ENCODE results near the gene NPFF. TPM values are rescaled to one million over a fixed set of nuclear protein-coding genes. Genes with fewer than 3 reads are reported as not detected.

NPFF gene
- total RNA-seq, 1 experiment from 2014 or later, result 0.59 TPM

DNA sequence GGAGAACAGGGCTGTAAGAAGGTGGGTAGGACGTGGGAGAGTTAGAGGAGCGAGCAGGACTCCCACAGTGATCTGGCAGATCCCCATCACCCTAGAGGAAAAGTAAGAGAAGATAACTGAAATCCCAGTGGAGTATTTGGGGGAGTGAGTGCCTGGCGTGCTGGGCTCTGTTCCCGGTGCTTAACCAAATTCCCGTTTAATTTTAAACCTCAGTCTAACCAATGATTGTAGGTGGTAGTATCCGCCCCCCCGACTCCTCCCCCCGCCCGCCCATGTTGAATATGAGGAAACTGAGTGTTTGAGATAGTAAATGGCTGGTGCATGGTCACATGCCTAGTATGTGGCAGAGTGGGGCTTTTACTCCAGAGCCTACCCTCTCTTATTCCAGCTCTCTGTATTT lies 5.0 kb downstream of the NPFF start:
- peaks cover 21% of the 10 kb centered on the region for H3K36me3 Mint-ChIP-seq
- DNase-seq (ENCODE audit: low spot score), result no peak
- H3K9me3 Mint-ChIP-seq, result no peaks in the 10 kb centered on the region
- ChIA-PET POLR2A (no interaction called here), CTCF (no interaction called here)
- no peak for TF ChIP-seq NR2C2 (CRISPR knock-in tag; IDR thresholded peaks at IDR 0.05)
- TF ChIP-seq, protein P1, sequence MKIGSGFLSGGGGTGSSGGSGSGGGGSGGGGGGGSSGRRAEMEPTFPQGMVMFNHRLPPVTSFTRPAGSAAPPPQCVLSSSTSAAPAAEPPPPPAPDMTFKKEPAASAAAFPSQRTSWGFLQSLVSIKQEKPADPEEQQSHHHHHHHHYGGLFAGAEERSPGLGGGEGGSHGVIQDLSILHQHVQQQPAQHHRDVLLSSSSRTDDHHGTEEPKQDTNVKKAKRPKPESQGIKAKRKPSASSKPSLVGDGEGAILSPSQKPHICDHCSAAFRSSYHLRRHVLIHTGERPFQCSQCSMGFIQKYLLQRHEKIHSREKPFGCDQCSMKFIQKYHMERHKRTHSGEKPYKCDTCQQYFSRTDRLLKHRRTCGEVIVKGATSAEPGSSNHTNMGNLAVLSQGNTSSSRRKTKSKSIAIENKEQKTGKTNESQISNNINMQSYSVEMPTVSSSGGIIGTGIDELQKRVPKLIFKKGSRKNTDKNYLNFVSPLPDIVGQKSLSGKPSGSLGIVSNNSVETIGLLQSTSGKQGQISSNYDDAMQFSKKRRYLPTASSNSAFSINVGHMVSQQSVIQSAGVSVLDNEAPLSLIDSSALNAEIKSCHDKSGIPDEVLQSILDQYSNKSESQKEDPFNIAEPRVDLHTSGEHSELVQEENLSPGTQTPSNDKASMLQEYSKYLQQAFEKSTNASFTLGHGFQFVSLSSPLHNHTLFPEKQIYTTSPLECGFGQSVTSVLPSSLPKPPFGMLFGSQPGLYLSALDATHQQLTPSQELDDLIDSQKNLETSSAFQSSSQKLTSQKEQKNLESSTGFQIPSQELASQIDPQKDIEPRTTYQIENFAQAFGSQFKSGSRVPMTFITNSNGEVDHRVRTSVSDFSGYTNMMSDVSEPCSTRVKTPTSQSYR (CRISPR knock-in tag; IDR thresholded peaks at IDR 0.05), result no peak
- TF ChIP-seq, protein P2, sequence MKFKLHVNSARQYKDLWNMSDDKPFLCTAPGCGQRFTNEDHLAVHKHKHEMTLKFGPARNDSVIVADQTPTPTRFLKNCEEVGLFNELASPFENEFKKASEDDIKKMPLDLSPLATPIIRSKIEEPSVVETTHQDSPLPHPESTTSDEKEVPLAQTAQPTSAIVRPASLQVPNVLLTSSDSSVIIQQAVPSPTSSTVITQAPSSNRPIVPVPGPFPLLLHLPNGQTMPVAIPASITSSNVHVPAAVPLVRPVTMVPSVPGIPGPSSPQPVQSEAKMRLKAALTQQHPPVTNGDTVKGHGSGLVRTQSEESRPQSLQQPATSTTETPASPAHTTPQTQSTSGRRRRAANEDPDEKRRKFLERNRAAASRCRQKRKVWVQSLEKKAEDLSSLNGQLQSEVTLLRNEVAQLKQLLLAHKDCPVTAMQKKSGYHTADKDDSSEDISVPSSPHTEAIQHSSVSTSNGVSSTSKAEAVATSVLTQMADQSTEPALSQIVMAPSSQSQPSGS (CRISPR knock-in tag; IDR thresholded peaks at IDR 0.05; ENCODE audit: borderline replicate concordance, low read depth), result no peak
- no peak for TF ChIP-seq OVOL2 (CRISPR knock-in tag; IDR thresholded peaks at IDR 0.05; ENCODE audit: borderline replicate concordance)
- TF ChIP-seq, protein P3, sequence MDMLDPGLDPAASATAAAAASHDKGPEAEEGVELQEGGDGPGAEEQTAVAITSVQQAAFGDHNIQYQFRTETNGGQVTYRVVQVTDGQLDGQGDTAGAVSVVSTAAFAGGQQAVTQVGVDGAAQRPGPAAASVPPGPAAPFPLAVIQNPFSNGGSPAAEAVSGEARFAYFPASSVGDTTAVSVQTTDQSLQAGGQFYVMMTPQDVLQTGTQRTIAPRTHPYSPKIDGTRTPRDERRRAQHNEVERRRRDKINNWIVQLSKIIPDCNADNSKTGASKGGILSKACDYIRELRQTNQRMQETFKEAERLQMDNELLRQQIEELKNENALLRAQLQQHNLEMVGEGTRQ (CRISPR knock-in tag; IDR thresholded peaks at IDR 0.05), result no peak
- no peak for TF ChIP-seq ZNF671 (CRISPR knock-in tag; IDR thresholded peaks at IDR 0.05)
- TF ChIP-seq RELA (CRISPR knock-in tag; IDR thresholded peaks at IDR 0.05; ENCODE audit: borderline replicate concordance), result no peak
- no peak for TF ChIP-seq IRF2 (CRISPR knock-in tag; IDR thresholded peaks at IDR 0.05; ENCODE audit: borderline replicate concordance, low read depth)
- TF ChIP-seq, protein P4, sequence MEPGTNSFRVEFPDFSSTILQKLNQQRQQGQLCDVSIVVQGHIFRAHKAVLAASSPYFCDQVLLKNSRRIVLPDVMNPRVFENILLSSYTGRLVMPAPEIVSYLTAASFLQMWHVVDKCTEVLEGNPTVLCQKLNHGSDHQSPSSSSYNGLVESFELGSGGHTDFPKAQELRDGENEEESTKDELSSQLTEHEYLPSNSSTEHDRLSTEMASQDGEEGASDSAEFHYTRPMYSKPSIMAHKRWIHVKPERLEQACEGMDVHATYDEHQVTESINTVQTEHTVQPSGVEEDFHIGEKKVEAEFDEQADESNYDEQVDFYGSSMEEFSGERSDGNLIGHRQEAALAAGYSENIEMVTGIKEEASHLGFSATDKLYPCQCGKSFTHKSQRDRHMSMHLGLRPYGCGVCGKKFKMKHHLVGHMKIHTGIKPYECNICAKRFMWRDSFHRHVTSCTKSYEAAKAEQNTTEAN (CRISPR knock-in tag; IDR thresholded peaks at IDR 0.05), result no peak
- no peak for TF ChIP-seq ZNF219 (CRISPR knock-in tag; IDR thresholded peaks at IDR 0.05; ENCODE audit: borderline replicate concordance)
- no peak for TF ChIP-seq MXD4 (CRISPR knock-in tag; IDR thresholded peaks at IDR 0.05; ENCODE audit: borderline replicate concordance)
- TF ChIP-seq ELF4 (CRISPR knock-in tag; IDR thresholded peaks at IDR 0.05; ENCODE audit: low read depth), result no peak
- TF ChIP-seq, protein P5, sequence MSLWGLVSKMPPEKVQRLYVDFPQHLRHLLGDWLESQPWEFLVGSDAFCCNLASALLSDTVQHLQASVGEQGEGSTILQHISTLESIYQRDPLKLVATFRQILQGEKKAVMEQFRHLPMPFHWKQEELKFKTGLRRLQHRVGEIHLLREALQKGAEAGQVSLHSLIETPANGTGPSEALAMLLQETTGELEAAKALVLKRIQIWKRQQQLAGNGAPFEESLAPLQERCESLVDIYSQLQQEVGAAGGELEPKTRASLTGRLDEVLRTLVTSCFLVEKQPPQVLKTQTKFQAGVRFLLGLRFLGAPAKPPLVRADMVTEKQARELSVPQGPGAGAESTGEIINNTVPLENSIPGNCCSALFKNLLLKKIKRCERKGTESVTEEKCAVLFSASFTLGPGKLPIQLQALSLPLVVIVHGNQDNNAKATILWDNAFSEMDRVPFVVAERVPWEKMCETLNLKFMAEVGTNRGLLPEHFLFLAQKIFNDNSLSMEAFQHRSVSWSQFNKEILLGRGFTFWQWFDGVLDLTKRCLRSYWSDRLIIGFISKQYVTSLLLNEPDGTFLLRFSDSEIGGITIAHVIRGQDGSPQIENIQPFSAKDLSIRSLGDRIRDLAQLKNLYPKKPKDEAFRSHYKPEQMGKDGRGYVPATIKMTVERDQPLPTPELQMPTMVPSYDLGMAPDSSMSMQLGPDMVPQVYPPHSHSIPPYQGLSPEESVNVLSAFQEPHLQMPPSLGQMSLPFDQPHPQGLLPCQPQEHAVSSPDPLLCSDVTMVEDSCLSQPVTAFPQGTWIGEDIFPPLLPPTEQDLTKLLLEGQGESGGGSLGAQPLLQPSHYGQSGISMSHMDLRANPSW (CRISPR knock-in tag; conservative IDR thresholded peaks at IDR 0.05; ENCODE audit: low read depth), result no peak
- TF ChIP-seq, protein P6, sequence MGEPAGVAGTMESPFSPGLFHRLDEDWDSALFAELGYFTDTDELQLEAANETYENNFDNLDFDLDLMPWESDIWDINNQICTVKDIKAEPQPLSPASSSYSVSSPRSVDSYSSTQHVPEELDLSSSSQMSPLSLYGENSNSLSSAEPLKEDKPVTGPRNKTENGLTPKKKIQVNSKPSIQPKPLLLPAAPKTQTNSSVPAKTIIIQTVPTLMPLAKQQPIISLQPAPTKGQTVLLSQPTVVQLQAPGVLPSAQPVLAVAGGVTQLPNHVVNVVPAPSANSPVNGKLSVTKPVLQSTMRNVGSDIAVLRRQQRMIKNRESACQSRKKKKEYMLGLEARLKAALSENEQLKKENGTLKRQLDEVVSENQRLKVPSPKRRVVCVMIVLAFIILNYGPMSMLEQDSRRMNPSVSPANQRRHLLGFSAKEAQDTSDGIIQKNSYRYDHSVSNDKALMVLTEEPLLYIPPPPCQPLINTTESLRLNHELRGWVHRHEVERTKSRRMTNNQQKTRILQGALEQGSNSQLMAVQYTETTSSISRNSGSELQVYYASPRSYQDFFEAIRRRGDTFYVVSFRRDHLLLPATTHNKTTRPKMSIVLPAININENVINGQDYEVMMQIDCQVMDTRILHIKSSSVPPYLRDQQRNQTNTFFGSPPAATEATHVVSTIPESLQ (CRISPR knock-in tag; IDR thresholded peaks at IDR 0.05), result no peak
- TF ChIP-seq ZNF263 (CRISPR knock-in tag; IDR thresholded peaks at IDR 0.05; ENCODE audit: low read depth), result no peak
- no peak for TF ChIP-seq ZNF232 (CRISPR knock-in tag; IDR thresholded peaks at IDR 0.05)
- no peak for TF ChIP-seq ZNF396 (CRISPR knock-in tag; IDR thresholded peaks at IDR 0.05; ENCODE audit: borderline replicate concordance)
- peak overlapping the region; percentile 82 for H3K27ac Mint-ChIP-seq
- peak overlapping the region; percentile 86; the same call in 1 of the 2 replicates for H3K4me3 Mint-ChIP-seq
- H3K4me1 Mint-ChIP-seq, result peaks cover 27% of the 10 kb centered on the region
- ATAC-seq, result no peak
- no peaks in the 10 kb centered on the region for H3K27me3 Mint-ChIP-seq (ENCODE audit: low read depth)
